ENCODE results near the gene FBXW7.

Gene FBXW7

GRCh38 chr4:152460488-152460887 is 75.4 kb downstream of the FBXW7 start:
- H3K4me1 ChIP-seq (ENCODE audit: insufficient read depth, low read length), result peaks cover 12% of the 10 kb centered on the region; the same call in 1 of the 2 replicates
- no peaks in the 10 kb centered on the region for H3K36me3 ChIP-seq (ENCODE audit: insufficient read depth, low read length)
- no peak overlapping the region for H3K9ac ChIP-seq (ENCODE audit: low read depth, low read length)

GRCh38 chr4:152459326-152459725 is 76.6 kb downstream of the FBXW7 start:
- Histone ChIP-seq H3K9me3 (ENCODE audit: control insufficient read depth, insufficient read depth, low read length) (no peaks in the 10 kb centered on the region), H3K9ac (ENCODE audit: low read depth, low read length) (no peak overlapping the region), H3K36me3 (ENCODE audit: insufficient read depth, low read length) (no peaks in the 10 kb centered on the region), H3K4me1 (ENCODE audit: insufficient read depth, low read length) (peaks cover 6% of the 10 kb centered on the region; the same call in 1 of the 2 replicates)

More at GRCh38 chr4:152460488-152460887, 75.4 kb downstream of the FBXW7 start:
- H3K9me3 ChIP-seq (ENCODE audit: control insufficient read depth, insufficient read depth, low read length), result no peaks in the 10 kb centered on the region

- no peak overlapping the region for H3K9ac ChIP-seq (ENCODE audit: low read depth, low read length)
These were observed 77.0 kb downstream of the FBXW7 start for GRCh38 chr4:152458801-152459302.

GRCh38 chr4:152456609-152457008 is 79.3 kb downstream of the FBXW7 start:
- no peaks in the 10 kb centered on the region for H3K9me3 ChIP-seq (ENCODE audit: control insufficient read depth, insufficient read depth, low read length)
- no peak overlapping the region for H3K9ac ChIP-seq (ENCODE audit: low read depth, low read length)
- no peaks in the 10 kb centered on the region for H3K36me3 ChIP-seq (ENCODE audit: insufficient read depth, low read length)
- 0 out of 2 replicates have a peak, but pooled peaks cover 5% of the 10 kb centered on the region for H3K4me1 ChIP-seq (ENCODE audit: insufficient read depth, low read length)

More at GRCh38 chr4:152458801-152459302, 77.0 kb downstream of the FBXW7 start:
- Histone ChIP-seq H3K9me3 (ENCODE audit: control insufficient read depth, insufficient read depth, low read length) (no peaks in the 10 kb centered on the region), H3K36me3 (ENCODE audit: insufficient read depth, low read length) (no peaks in the 10 kb centered on the region), H3K4me1 (ENCODE audit: insufficient read depth, low read length) (0 out of 2 replicates have a peak, but pooled peaks cover 4% of the 10 kb centered on the region)

GRCh38 chr4:152455311-152455710 is 80.6 kb downstream of the FBXW7 start:
- Histone ChIP-seq H3K36me3 (ENCODE audit: insufficient read depth, low read length) (no peaks in the 10 kb centered on the region), H3K4me1 (ENCODE audit: insufficient read depth, low read length) (0 out of 2 replicates have a peak, but pooled peaks cover 5% of the 10 kb centered on the region), H3K9ac (ENCODE audit: low read depth, low read length) (no peak overlapping the region), H3K9me3 (ENCODE audit: control insufficient read depth, insufficient read depth, low read length) (no peaks in the 10 kb centered on the region)

- H3K9ac ChIP-seq (ENCODE audit: low read depth, low read length), result no peak overlapping the region
- H3K4me1 ChIP-seq (ENCODE audit: insufficient read depth, low read length), result 0 out of 2 replicates have a peak, but pooled peaks cover 5% of the 10 kb centered on the region
- no peaks in the 10 kb centered on the region for H3K9me3 ChIP-seq (ENCODE audit: control insufficient read depth, insufficient read depth, low read length)
- no peaks in the 10 kb centered on the region for H3K36me3 ChIP-seq (ENCODE audit: insufficient read depth, low read length)
These were observed 81.4 kb downstream of the FBXW7 start for GRCh38 chr4:152454398-152455011.

GRCh38 chr4:152451496-152451895 is 84.4 kb downstream of the FBXW7 start:
- H3K9me3 ChIP-seq (ENCODE audit: control insufficient read depth, insufficient read depth, low read length), result no peaks in the 10 kb centered on the region
- no peak overlapping the region for H3K9ac ChIP-seq (ENCODE audit: low read depth, low read length)
- H3K4me1 ChIP-seq (ENCODE audit: insufficient read depth, low read length), result 0 out of 2 replicates have a peak, but pooled peaks cover 5% of the 10 kb centered on the region
- no peaks in the 10 kb centered on the region for H3K36me3 ChIP-seq (ENCODE audit: insufficient read depth, low read length)

- no peaks in the 10 kb centered on the region for H3K36me3 ChIP-seq (ENCODE audit: insufficient read depth, low read length)
- no peak overlapping the region for H3K9ac ChIP-seq (ENCODE audit: low read depth, low read length)
- 0 out of 2 replicates have a peak, but pooled peaks cover 5% of the 10 kb centered on the region for H3K4me1 ChIP-seq (ENCODE audit: insufficient read depth, low read length)
- no peaks in the 10 kb centered on the region for H3K9me3 ChIP-seq (ENCODE audit: control insufficient read depth, insufficient read depth, low read length)
These were observed 87.0 kb downstream of the FBXW7 start for GRCh38 chr4:152448854-152449253.

GRCh38 chr4:152448038-152448707 is 87.7 kb downstream of the FBXW7 start:
- H3K9me3 ChIP-seq (ENCODE audit: control insufficient read depth, insufficient read depth, low read length), result no peaks in the 10 kb centered on the region
- no peaks in the 10 kb centered on the region for H3K36me3 ChIP-seq (ENCODE audit: insufficient read depth, low read length)
- H3K9ac ChIP-seq (ENCODE audit: low read depth, low read length), result no peak overlapping the region
- 0 out of 2 replicates have a peak, but pooled peaks cover 2% of the 10 kb centered on the region for H3K4me1 ChIP-seq (ENCODE audit: insufficient read depth, low read length)

GRCh38 chr4:152443859-152444258 is 92.0 kb downstream of the FBXW7 start:
- Histone ChIP-seq H3K36me3 (ENCODE audit: insufficient read depth, low read length) (no peaks in the 10 kb centered on the region), H3K9ac (ENCODE audit: low read depth, low read length) (no peak overlapping the region), H3K4me1 (ENCODE audit: insufficient read depth, low read length) (no peaks in the 10 kb centered on the region), H3K9me3 (ENCODE audit: control insufficient read depth, insufficient read depth, low read length) (no peaks in the 10 kb centered on the region)

- H3K4me1 ChIP-seq (ENCODE audit: insufficient read depth, low read length), result no peaks in the 10 kb centered on the region
- no peak overlapping the region for H3K9ac ChIP-seq (ENCODE audit: low read depth, low read length)
- no peaks in the 10 kb centered on the region for H3K36me3 ChIP-seq (ENCODE audit: insufficient read depth, low read length)
- H3K9me3 ChIP-seq (ENCODE audit: control insufficient read depth, insufficient read depth, low read length), result no peaks in the 10 kb centered on the region
These were observed 98.3 kb downstream of the FBXW7 start for GRCh38 chr4:152437561-152437960.

- H3K9me3 ChIP-seq (ENCODE audit: control insufficient read depth, insufficient read depth, low read length), result no peaks in the 10 kb centered on the region
- no peaks in the 10 kb centered on the region for H3K36me3 ChIP-seq (ENCODE audit: insufficient read depth, low read length)
- H3K9ac ChIP-seq (ENCODE audit: low read depth, low read length), result no peak overlapping the region
- 0 out of 2 replicates have a peak, but pooled peaks cover 2% of the 10 kb centered on the region for H3K4me1 ChIP-seq (ENCODE audit: insufficient read depth, low read length)
These were observed 99.5 kb downstream of the FBXW7 start for GRCh38 chr4:152436384-152436783.

- Histone ChIP-seq H3K9ac (ENCODE audit: low read depth, low read length) (no peak overlapping the region), H3K36me3 (ENCODE audit: insufficient read depth, low read length) (0 out of 2 replicates have a peak, but pooled peaks cover 2% of the 10 kb centered on the region), H3K4me1 (ENCODE audit: insufficient read depth, low read length) (0 out of 2 replicates have a peak, but pooled peaks cover 7% of the 10 kb centered on the region), H3K9me3 (ENCODE audit: control insufficient read depth, insufficient read depth, low read length) (no peaks in the 10 kb centered on the region)
These were observed 101.9 kb downstream of the FBXW7 start for GRCh38 chr4:152434011-152434410.

- Histone ChIP-seq H3K4me1 (ENCODE audit: insufficient read depth, low read length) (0 out of 2 replicates have a peak, but pooled peaks cover 7% of the 10 kb centered on the region), H3K36me3 (ENCODE audit: insufficient read depth, low read length) (0 out of 2 replicates have a peak, but pooled peaks cover 2% of the 10 kb centered on the region), H3K9ac (ENCODE audit: low read depth, low read length) (no peak overlapping the region), H3K9me3 (ENCODE audit: control insufficient read depth, insufficient read depth, low read length) (no peaks in the 10 kb centered on the region)
These were observed 104.1 kb downstream of the FBXW7 start for GRCh38 chr4:152431784-152432183.

All from ES-I3 (cell line).